ENCODE data around the gene GPSM1.

DNA sequence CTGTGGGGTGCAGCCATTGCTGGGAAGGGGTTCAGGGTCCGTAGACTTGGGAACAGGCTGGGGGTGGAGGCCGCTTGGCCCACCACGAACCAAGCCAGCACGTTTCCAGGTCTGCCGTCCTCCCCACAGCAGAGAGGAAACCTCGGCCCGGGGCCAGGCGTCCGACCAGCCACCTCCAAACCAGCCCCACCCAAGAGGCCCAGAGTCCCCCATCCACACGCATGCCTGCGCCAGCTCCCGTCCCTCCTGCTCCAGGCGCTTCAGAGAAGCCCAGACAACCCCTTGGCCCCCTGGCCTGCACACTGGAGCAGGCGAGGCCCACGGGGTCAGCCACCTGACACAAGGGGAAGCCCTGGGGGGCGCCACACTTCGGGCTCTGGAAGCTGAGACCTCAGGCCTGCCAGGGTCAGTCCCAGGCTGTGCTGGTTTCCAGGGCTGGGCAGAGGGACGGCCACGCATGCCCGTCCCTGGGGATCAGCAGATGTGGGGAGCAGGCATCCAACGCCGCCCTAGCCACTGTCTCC lies 29.9 kb downstream of the GPSM1 start:
- TF ChIP-seq, protein P1, sequence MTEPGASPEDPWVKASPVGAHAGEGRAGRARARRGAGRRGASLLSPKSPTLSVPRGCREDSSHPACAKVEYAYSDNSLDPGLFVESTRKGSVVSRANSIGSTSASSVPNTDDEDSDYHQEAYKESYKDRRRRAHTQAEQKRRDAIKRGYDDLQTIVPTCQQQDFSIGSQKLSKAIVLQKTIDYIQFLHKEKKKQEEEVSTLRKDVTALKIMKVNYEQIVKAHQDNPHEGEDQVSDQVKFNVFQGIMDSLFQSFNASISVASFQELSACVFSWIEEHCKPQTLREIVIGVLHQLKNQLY (CRISPR knock-in tag; IDR thresholded peaks at IDR 0.05) = no peak
- TF ChIP-seq SP1 (CRISPR knock-in tag; conservative IDR thresholded peaks at IDR 0.05) = no peak
- TF ChIP-seq CTCF (IDR thresholded peaks at IDR 0.05) = no peak
- no peak for TF ChIP-seq MXD4 (CRISPR knock-in tag; IDR thresholded peaks at IDR 0.05; ENCODE audit: borderline replicate concordance)
- no peak for TF ChIP-seq ETV6 (CRISPR knock-in tag; IDR thresholded peaks at IDR 0.05)
- TF ChIP-seq TEAD4 (CRISPR knock-in tag; IDR thresholded peaks at IDR 0.05) = no peak
- no peak for TF ChIP-seq ZNF138 (CRISPR knock-in tag; conservative IDR thresholded peaks at IDR 0.05)
- no peak for TF ChIP-seq HMGXB4 (CRISPR knock-in tag; IDR thresholded peaks at IDR 0.05)
- TF ChIP-seq, protein P2, sequence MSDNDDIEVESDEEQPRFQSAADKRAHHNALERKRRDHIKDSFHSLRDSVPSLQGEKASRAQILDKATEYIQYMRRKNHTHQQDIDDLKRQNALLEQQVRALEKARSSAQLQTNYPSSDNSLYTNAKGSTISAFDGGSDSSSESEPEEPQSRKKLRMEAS (CRISPR knock-in tag; IDR thresholded peaks at IDR 0.05) = no peak
- no peak for TF ChIP-seq USF1 (CRISPR knock-in tag; IDR thresholded peaks at IDR 0.05)
- TF ChIP-seq ZNF416 (CRISPR knock-in tag; IDR thresholded peaks at IDR 0.05) = no peak
- TF ChIP-seq, protein P3, sequence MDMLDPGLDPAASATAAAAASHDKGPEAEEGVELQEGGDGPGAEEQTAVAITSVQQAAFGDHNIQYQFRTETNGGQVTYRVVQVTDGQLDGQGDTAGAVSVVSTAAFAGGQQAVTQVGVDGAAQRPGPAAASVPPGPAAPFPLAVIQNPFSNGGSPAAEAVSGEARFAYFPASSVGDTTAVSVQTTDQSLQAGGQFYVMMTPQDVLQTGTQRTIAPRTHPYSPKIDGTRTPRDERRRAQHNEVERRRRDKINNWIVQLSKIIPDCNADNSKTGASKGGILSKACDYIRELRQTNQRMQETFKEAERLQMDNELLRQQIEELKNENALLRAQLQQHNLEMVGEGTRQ (CRISPR knock-in tag; IDR thresholded peaks at IDR 0.05) = no peak

Data from WTC11 (cell line).